ENCODE data around the gene EFR3B.
"Not testable (repeated sequence)": the region's sequence is repeated elsewhere in the genome, so short reads cannot be mapped to it uniquely, and the experiment has no call there.

EFR3B gene

DNA sequence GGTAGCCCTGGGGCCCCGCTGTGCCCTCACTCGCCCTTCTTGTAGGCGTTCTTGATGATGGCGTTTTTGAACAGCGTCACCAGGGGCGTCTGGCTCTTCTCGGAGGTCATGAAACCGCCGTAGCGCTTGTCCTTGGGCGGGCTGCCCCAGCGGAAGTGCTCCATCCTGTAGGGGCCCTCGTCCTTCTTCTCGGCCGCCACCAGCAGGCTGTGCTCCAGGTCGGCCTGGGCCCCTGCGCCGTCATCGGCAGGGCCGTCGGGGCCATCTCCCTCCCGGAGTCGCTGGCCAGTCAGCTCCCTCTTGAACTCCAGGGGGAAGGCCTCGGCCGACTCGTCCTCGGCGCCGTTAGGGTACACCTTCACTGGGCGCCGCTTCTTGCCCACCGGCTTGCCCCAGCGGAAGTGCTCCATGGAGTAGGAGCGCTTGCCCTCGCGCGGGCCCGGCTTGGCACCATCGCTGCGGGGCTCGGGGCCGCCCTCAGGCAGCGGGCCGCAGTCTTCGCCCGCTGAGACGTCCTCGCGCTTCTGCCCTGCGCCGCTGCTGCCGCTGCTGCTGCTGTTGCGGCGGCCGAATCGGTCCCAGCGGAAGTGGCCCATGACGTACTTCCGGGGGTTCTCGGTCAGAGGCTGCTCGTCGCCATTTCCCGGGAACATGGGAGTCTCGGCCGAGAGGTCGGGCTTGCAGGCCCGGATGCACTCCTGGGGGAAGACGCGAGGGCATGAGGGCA lies 119.3 kb downstream of the EFR3B start:
- no peaks in the 10 kb centered on the region for H3K36me3 ChIP-seq (ENCODE audit: low read length)
- H3K4me3 ChIP-seq (ENCODE audit: insufficient read depth, low read length, poor library complexity, severe bottlenecking): no peak overlapping the region
- TF ChIP-seq EZH2phosphoT487 (conservative IDR thresholded peaks at IDR 0.05; ENCODE audit: low read length): no peak
- TF ChIP-seq, protein P1, sequence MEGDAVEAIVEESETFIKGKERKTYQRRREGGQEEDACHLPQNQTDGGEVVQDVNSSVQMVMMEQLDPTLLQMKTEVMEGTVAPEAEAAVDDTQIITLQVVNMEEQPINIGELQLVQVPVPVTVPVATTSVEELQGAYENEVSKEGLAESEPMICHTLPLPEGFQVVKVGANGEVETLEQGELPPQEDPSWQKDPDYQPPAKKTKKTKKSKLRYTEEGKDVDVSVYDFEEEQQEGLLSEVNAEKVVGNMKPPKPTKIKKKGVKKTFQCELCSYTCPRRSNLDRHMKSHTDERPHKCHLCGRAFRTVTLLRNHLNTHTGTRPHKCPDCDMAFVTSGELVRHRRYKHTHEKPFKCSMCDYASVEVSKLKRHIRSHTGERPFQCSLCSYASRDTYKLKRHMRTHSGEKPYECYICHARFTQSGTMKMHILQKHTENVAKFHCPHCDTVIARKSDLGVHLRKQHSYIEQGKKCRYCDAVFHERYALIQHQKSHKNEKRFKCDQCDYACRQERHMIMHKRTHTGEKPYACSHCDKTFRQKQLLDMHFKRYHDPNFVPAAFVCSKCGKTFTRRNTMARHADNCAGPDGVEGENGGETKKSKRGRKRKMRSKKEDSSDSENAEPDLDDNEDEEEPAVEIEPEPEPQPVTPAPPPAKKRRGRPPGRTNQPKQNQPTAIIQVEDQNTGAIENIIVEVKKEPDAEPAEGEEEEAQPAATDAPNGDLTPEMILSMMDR (IDR thresholded peaks at IDR 0.05; ENCODE audit: insufficient read depth, low read length, poor library complexity, severe bottlenecking): no peak
- H3K27ac ChIP-seq (ENCODE audit: low read depth, low read length): no peak overlapping the region
- H2AFZ ChIP-seq (ENCODE audit: low read depth, low read length, severe bottlenecking): no peak overlapping the region
- no peaks in the 10 kb centered on the region for H3K79me2 ChIP-seq (ENCODE audit: insufficient read depth, low read length)
- no peaks in the 10 kb centered on the region for H3K9me2 ChIP-seq (replicated peaks; ENCODE audit: insufficient read depth, low read length)
- H3K4me2 ChIP-seq (ENCODE audit: low read depth, low read length, poor library complexity, severe bottlenecking): no peak overlapping the region
- H3K27me3 ChIP-seq (ENCODE audit: low read length): no peaks in the 10 kb centered on the region
- H3K9me3 ChIP-seq (ENCODE audit: insufficient read depth, low read length): no peaks in the 10 kb centered on the region
- H4K20me1 ChIP-seq (ENCODE audit: low read depth, low read length): no peaks in the 10 kb centered on the region
- no peaks in the 10 kb centered on the region for H3F3A ChIP-seq (ENCODE audit: insufficient read depth)
- no peak overlapping the region for H3K9ac ChIP-seq (ENCODE audit: low read length)

DNA sequence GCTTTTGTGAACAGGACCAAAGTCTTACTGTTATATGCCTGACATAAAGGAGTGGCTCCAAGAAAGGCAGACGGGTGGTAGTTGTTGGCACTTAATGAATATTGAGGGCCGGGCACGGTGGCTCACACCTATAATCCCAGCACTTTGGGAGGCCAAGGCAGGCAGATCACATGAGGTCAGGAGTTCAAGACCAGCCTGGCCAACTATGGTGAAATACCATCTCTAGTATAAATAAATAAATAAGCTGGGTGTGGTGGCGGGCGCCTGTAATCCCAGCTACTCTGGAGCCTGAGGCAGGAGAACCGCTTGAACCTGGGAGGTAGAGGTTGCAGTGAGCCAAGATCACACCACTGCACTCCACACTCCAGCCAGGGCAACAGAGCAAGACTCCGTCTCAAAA lies 120.2 kb downstream of the EFR3B start:
- not testable (repeated sequence) for H3K9me2 ChIP-seq (replicated peaks; ENCODE audit: insufficient read depth, low read length); H2AFZ ChIP-seq (ENCODE audit: low read depth, low read length, severe bottlenecking); H3K4me2 ChIP-seq (ENCODE audit: low read depth, low read length, poor library complexity, severe bottlenecking); H3K36me3 ChIP-seq (ENCODE audit: low read length); H3F3A ChIP-seq (ENCODE audit: insufficient read depth); H3K27me3 ChIP-seq (ENCODE audit: low read length); H3K79me2 ChIP-seq (ENCODE audit: insufficient read depth, low read length); H3K9me3 ChIP-seq (ENCODE audit: insufficient read depth, low read length); H3K27ac ChIP-seq (ENCODE audit: low read depth, low read length); H4K20me1 ChIP-seq (ENCODE audit: low read depth, low read length); H3K9ac ChIP-seq (ENCODE audit: low read length); H3K4me3 ChIP-seq (ENCODE audit: insufficient read depth, low read length, poor library complexity, severe bottlenecking)

DNA sequence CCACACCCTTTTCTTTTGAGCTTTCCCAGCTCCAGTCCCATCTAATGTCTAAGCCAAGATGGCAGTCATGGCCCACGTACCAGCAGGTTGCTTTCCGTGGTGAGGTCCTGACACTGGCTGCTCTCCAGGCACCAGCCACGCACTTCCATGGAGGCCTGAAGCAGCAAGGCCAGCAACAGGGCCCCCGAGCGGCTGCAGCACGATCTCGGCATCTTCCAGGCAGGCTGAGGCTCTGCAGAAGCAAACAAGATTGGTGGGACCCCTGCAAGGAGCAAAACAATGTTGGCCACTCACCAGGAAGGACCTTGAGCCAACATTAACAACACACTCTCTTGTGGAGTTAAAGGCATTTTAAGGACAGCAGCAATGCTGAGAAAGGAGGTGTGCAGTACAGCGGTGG lies 122.7 kb downstream of the EFR3B start:
- H3K27ac ChIP-seq (ENCODE audit: low read depth, low read length): no peak overlapping the region
- H3K79me2 ChIP-seq (ENCODE audit: insufficient read depth, low read length): no peaks in the 10 kb centered on the region
- H3K4me2 ChIP-seq (ENCODE audit: low read depth, low read length, poor library complexity, severe bottlenecking): no peak overlapping the region
- no peaks in the 10 kb centered on the region for H4K20me1 ChIP-seq (ENCODE audit: low read depth, low read length)
- H3K9me3 ChIP-seq (ENCODE audit: insufficient read depth, low read length): no peaks in the 10 kb centered on the region
- no peaks in the 10 kb centered on the region for H3F3A ChIP-seq (ENCODE audit: insufficient read depth)
- TF ChIP-seq, protein P1 (IDR thresholded peaks at IDR 0.05; ENCODE audit: insufficient read depth, low read length, poor library complexity, severe bottlenecking): no peak
- TF ChIP-seq EZH2phosphoT487 (conservative IDR thresholded peaks at IDR 0.05; ENCODE audit: low read length): no peak
- H3K4me3 ChIP-seq (ENCODE audit: insufficient read depth, low read length, poor library complexity, severe bottlenecking): no peak overlapping the region
- no peaks in the 10 kb centered on the region for H3K9me2 ChIP-seq (replicated peaks; ENCODE audit: insufficient read depth, low read length)
- no peaks in the 10 kb centered on the region for H3K27me3 ChIP-seq (ENCODE audit: low read length)
- H3K36me3 ChIP-seq (ENCODE audit: low read length): no peaks in the 10 kb centered on the region
- H2AFZ ChIP-seq (ENCODE audit: low read depth, low read length, severe bottlenecking): no peak overlapping the region
- H3K9ac ChIP-seq (ENCODE audit: low read length): no peak overlapping the region

DNA sequence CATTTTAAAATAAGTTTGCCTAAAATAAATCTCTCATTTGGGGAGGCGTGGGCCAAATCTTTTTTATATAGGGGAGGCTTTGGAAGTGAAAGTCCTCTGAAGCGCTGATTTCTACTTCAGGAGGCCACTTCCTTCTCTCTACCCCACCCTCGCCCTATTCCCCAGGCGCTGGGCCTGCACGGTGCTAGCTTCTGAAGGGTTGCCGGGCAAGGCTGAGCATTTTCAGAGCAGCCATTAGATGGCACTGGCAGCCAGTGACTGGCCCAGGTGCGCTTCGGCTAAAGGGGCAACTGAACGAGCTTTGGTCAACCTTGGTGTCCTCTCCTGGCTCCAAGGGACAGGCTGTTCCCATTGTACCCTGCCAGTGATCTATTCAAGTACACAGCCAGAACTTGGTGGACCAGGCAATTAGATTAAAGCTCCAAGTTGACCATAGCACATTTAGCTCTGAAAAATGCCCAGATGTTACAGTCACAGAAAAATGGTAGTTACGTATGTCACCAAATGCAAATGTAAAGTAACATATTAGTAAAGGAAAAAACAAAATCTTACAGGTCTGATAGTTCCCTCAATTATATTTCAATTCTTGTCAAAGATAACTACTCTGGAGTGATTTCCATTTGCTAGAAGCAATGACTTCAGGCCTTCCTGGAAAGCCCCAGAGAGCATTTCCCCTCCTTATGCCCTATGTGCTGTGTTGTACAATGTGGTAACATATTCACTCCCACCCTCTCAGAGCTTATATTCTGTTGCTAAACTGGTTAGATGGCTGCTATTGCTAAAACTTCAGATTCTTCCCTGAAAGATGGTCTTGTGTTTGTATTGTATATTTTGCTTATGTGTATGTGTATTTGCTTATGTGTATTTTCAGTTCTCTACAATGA lies 124.4 kb downstream of the EFR3B start:
- H2AFZ ChIP-seq (ENCODE audit: low read depth, low read length, severe bottlenecking): no peak overlapping the region
- TF ChIP-seq EZH2phosphoT487 (conservative IDR thresholded peaks at IDR 0.05; ENCODE audit: low read length): no peak
- TF ChIP-seq, protein P1 (IDR thresholded peaks at IDR 0.05; ENCODE audit: insufficient read depth, low read length, poor library complexity, severe bottlenecking): peak; percentile 65
- no peaks in the 10 kb centered on the region for H3K9me2 ChIP-seq (replicated peaks; ENCODE audit: insufficient read depth, low read length)
- H3K79me2 ChIP-seq (ENCODE audit: insufficient read depth, low read length): no peaks in the 10 kb centered on the region
- H3K9me3 ChIP-seq (ENCODE audit: insufficient read depth, low read length): no peaks in the 10 kb centered on the region
- H3F3A ChIP-seq (ENCODE audit: insufficient read depth): no peaks in the 10 kb centered on the region
- no peaks in the 10 kb centered on the region for H3K36me3 ChIP-seq (ENCODE audit: low read length)
- no peaks in the 10 kb centered on the region for H3K27me3 ChIP-seq (ENCODE audit: low read length)
- H3K4me2 ChIP-seq (ENCODE audit: low read depth, low read length, poor library complexity, severe bottlenecking): no peak overlapping the region
- H4K20me1 ChIP-seq (ENCODE audit: low read depth, low read length): no peaks in the 10 kb centered on the region
- no peak overlapping the region for H3K4me3 ChIP-seq (ENCODE audit: insufficient read depth, low read length, poor library complexity, severe bottlenecking)
- no peak overlapping the region for H3K27ac ChIP-seq (ENCODE audit: low read depth, low read length)
- no peak overlapping the region for H3K9ac ChIP-seq (ENCODE audit: low read length)
